ENCODE data around the gene GRHL1.

GRCh38 chr2:10033251-10034006, 81.9 kb downstream of the GRHL1 start:
- TF ChIP-seq POLR2A (IDR thresholded peaks at IDR 0.05) = no peak
- TF ChIP-seq, protein P1, sequence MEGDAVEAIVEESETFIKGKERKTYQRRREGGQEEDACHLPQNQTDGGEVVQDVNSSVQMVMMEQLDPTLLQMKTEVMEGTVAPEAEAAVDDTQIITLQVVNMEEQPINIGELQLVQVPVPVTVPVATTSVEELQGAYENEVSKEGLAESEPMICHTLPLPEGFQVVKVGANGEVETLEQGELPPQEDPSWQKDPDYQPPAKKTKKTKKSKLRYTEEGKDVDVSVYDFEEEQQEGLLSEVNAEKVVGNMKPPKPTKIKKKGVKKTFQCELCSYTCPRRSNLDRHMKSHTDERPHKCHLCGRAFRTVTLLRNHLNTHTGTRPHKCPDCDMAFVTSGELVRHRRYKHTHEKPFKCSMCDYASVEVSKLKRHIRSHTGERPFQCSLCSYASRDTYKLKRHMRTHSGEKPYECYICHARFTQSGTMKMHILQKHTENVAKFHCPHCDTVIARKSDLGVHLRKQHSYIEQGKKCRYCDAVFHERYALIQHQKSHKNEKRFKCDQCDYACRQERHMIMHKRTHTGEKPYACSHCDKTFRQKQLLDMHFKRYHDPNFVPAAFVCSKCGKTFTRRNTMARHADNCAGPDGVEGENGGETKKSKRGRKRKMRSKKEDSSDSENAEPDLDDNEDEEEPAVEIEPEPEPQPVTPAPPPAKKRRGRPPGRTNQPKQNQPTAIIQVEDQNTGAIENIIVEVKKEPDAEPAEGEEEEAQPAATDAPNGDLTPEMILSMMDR (IDR thresholded peaks at IDR 0.05) = no peak

All from vagina (tissue), 2 donors.